GM18867 (cell line): ENCODE measurements around the gene SLC35E2B.
"Not testable (repeated sequence)": the region's sequence is repeated elsewhere in the genome, so short reads cannot be mapped to it uniquely, and the experiment has no call there.

Source experiments
- ATAC-seq: cut with Tn5 transposase; IDR thresholded peaks from one replicate; pipeline ENCODE4 v1.9.1; 2021; ENCODE audit warnings: mild to moderate bottlenecking, moderate library complexity; ENCODE audit not compliant: unreplicated experiment

SLC35E2B gene

DNA sequence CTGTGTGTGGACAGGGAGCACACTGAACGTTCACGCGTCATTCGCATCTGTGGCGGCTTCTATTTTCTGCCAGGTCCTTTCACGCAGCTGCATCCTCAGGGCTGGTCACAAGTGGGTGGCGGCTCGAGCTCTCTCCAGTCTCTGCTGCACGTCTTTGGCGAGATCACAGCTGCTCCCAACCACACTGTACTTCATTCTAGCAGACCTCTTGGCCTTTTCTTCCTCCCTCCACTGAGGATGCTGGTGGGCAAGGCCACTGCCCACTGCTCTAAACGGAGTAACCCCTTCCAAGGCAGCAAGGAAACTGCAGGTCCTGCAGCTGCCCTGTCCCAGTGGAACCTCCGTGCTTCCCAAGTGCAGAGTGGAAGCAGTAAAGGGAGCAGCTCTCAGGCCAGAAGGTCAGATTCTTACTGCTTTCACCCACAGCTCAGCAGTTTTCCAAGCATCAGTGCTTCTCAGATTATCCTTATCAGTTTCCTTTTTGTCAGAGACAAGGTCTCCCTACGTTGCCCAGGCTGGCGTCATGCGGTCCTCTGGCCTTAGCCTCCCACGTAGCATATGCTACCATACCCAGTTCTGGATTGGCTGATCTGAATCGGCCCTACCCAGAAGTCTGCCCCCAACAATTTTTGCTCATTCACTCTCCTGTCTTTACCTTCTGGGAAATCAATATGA lies 44.9 kb downstream of the SLC35E2B start:
- ATAC-seq: not testable (repeated sequence)

DNA sequence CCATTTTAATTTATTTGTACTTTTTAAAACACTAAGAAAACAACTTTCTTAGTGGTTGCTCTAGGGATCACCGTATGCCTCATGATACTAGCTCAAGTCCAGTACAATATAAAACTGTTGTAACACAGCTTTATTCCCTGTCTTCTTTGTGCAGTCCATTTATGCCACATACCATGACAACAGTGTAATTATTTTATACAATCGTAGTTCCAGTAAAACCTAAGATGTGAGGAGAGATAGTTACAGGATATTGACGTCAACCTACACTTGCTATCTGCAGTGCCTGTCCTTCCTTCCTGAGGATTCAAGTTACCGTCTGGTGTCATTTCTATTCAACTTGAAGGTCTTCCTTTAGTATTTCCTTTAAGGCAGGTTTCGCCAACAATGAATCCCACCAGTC lies 46.3 kb downstream of the SLC35E2B start:
- not testable (repeated sequence) for ATAC-seq

DNA sequence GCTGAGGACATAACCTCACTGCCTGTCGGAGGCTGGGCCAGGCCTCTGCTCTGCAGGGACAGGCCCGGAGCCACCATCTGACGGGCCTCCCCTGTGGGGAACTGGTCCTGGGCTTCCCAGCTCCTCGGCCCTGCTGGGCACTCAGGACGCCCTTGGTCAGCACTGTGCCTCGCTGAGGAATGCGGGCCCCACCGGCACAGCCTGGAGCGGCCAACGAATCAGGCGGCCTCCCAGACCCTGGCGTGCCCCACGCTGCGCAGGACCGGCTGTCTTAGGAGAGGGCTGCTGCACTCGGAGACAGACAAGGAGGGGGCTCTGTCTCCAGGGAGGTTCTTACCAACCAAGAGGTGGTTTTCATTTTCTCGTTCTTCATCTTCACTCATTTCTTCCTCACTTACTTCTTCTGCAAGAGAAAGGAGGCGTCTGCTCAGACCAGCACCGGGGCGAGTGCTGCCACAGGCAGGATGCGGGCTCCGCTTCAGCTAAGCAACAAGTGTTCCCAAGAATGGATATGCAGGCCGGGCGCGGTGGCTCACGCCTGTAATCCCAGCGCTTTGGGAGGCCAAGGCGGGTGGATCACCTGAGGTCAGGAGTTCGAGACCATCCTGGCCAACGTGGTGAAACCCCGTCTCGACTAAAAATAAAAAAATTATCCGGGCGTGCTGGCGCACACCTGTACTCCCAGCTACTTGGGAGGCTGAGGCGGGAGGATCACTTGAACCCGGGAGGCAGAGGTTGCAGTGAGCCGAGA lies 51.7 kb downstream of the SLC35E2B start:
- ATAC-seq: not testable (repeated sequence)

DNA sequence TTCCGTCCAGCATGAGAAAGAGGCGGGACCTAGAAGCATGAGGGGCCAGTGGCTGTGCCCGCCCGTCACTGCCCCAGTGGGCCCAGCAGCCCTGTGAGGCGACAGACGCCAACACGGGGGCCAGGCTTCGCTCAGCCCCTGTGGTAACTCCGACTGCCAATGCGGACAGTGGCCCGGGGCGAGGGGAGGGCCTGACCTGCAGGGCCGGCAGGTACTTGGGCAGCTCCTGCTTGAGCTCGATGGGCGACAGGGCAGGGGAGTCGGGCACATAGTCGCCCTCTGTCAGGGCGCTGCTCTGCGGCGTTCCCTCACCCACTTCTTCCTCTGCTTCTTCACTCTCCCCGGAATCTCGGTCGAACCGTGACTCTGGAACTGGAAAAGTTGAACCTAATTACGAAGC lies 52.5 kb downstream of the SLC35E2B start:
- not testable (repeated sequence) for ATAC-seq

DNA sequence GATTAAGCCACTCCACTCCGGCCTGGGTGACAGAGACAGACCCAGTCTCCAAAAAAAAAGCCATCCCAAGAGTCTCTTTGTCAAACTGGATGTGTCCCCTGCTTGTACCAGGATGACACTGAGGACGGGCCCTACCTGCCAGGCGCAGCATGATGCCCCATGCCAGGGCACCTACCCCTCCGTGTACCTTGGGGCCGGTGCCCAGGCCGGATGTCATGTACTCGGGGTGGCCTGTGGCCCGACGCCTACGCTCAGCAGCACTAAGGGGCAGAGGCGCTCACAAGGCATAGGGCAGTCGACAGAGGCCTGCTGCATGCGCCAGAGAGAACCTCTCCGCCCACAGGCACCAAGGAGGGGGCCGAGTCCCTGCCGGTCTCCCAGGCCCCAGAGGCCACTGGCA lies 53.2 kb downstream of the SLC35E2B start:
- not testable (repeated sequence) for ATAC-seq

DNA sequence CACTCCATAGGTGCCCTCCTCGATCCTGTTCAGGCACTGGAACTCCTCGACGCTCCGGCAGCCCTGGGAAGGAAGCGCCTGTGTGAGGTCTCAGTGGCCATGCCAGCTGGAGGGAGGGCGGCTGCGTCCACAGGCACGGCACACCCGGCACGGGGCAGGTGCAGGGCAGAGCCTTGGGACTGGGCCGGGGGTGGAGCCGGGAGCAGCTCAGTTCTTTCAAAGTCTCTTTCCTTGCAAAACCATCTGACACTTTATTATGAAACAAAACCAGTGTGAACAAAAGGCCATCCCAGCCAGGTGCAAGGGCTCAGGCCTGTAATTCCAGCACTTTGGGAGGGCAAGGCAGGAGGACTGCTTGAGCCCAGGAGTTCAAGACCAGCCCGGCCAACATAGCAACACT lies 54.1 kb downstream of the SLC35E2B start:
- not testable (repeated sequence) for ATAC-seq

DNA sequence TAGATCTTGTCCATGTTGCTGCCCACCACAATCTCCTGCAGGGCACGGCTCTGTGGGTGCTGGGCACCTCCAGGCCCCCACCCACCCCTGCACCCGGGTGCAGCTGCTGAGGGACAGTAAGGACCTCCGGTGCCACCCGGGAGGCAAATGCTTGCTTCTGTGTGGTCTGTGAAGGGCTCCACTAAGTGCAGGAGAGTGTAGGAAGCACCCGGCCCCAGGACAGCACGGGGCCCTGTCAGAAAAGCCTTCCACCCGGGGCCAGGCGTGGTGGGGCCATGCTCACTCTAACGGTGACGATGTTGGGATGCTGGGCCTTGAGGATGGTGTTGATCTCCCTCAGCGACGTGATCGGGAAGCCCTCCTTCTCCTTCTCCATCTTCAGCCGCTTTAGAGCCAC lies 55.1 kb downstream of the SLC35E2B start:
- not testable (repeated sequence) for ATAC-seq

DNA sequence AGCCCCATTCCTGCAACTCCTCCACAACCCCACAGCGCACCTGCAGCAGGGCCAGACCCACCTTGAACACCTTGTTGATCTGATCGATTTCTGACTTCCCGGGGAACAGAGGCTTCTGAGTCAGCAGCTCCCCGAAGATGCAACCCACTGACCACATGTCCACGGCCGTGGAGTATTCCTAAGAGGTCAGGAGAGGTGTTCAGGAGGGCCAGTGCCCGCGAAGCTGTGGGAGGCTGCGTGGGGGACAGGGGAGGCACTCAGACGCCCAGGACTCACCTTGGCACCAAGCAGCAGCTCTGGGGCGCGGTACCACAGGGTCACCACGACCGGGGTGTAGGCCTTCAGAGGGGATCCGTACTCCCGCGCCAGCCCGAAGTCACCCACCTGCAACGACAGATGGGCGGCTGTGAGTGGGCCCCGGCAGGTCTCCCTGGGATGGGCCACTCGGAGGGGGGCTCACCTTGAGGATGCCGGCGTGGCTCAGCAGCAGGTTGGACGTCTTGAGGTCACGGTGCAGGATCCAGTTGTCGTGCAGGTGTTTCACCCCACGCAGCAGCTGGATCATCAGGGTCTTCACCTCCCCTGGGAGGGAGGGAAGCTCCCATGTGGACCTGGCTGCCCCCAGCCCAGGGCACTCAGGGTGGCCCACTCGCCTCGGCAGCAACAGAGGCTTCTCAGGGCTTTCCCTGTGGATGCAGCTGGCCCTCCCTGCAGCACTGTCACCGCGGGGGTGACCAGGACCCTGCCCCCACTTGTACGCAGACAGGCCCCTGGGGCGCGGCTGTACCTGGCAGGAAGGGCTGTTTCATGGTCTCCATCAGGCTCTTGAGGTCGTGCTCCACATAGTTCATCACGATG lies 55.7 kb downstream of the SLC35E2B start:
- not testable (repeated sequence) for ATAC-seq

DNA sequence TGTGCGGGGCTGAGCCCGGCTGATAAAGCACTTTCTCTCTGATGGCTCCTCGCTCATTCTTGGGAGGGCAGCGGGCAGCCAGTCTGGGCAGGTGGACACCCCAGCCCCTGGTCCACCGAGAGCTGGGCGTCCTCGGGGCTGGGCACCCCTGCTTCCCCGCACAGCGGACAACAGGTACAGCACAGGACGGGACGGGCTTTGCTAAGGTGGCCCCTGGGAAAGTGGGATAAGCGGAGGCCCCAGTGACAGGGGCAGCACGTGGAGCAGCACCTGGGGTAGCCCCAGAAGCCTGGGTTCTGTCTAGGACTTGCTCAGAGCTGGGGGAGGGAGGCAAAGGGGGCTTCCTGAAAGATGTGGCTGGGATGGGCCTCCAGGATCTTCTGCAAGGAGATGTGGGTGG lies 58.0 kb downstream of the SLC35E2B start:
- not testable (repeated sequence) for ATAC-seq

DNA sequence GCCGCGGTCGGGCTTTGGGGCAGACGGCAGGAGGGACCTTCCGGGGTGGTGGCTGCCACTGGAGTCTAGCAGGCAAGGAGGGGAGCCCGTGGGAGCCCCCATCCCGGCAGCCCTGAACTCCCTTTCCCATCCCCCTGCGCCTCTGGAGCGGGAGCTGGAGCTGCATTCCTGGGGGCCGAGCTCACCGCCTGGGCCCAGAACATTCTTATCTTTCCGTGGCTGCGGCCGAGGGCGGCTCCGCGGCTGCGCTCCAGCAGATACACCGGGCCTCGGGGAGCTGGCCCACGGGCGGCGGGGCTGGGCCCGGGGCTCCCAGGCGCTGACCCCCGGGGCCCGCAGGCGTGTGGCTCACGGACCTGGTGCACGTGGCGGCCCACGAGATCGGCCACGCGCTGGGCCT lies 59.2 kb downstream of the SLC35E2B start:
- not testable (repeated sequence) for ATAC-seq

DNA sequence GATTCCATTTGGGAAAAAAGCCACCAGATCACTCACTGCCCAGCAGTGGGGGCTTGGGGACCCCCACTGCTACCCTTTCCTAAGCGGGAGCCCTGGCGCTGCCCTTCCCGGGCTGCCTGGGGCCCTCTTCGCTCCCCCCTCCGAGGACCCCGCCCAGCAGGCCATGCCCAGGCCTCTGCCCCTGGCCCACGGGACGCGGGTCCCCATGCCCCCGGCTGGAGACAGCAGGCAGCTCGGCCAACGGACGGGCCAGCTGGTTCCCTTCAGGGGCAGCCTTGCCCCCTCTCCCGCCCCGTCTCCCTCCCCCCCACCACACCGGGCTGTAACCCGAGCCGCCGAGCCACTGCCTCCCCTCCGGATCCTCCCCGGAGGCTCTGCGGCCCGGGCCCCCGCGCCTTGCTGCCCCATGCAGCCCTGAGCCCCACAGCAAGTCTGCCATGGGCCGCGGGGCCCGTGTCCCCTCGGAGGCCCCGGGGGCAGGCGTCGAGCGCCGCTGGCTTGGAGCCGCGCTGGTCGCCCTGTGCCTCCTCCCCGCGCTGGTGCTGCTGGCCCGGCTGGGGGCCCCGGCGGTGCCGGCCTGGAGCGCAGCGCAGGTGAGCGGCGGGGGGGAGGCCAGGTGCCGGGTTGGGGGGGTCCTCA lies 60.7 kb downstream of the SLC35E2B start, which contains the start of gene MMP23B:
Gene MMP23B, plus strand, starts transcription at position 392 of the 639 bp plus-strand sequence. Its CDS starts 46 bp downstream, at position 438.
- no peak for ATAC-seq

DNA sequence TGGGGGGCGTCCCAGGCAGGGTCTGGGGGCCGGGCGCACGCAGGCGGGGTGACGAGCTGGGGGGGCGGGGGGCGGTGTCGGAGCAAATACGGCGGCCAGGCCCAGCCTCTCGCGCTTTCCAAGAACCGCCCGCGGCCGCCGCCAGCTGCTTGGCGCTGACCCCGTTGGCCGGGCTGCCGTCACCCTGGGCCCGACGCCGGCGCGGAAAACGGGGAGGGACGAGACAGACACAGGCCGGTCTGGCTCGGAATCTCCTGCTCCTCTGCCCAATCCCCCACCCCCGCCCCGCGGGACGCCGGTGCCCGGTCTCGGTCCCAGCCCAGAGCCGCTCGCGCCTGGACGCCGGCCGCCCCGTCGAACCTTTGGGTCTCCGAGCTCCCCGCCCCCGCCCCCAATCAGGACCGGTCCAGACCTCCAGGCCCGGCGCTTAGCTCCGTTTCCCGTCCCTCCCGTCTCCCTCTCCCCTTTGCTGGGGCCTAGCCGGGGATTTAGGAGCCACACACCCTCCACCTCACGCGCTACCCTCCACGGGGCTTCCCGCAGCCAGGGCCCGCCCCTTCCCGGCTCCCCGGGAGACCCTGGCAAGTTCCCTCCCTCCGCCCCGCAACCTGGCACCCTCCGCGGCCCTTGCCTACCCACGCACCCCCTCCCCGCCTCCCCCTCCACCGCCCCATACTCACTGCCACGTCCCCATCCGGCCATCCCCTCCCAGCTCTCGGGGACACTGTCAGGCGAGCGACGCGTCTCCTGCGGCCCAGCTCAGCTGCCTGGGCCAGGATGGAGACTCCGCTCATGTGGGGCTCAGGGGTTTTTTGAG lies 61.4 kb downstream of the SLC35E2B start:
- no peak for ATAC-seq

DNA sequence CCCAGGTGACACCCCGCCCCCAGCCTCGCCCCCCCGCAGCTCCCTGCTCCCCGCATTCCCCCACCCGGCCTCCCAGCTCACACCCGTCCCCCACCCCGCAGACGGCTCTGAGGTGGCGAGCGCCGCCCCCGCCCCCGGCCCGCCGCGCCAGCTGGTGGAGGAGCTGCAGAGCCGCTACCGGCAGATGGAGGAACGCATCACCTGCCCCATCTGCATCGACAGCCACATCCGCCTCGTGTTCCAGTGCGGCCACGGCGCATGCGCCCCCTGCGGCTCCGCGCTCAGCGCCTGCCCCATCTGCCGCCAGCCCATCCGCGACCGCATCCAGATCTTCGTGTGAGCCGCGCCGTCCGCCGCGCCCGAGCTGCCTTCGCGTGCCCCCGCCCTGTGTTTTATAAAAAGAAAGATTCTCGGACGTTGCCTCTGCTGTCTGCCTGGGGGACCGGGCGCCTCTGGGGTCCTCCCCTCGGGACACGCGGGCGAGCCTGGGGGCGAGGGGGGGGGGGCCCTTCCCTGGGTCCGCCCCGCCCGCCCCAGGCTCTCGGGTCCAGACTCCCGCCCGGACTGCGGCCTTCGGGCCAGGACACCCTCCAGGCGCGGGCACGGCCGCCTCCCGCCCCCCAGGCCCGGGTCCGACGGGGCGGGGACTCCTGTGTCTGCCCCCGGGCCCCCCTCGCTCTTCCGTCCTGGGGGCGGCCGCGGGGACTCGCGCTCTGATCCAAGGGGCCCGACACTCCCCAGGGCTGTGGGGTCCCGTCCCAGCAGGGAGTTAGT lies 62.2 kb downstream of the SLC35E2B start:
- peak; percentile 67 for ATAC-seq

DNA sequence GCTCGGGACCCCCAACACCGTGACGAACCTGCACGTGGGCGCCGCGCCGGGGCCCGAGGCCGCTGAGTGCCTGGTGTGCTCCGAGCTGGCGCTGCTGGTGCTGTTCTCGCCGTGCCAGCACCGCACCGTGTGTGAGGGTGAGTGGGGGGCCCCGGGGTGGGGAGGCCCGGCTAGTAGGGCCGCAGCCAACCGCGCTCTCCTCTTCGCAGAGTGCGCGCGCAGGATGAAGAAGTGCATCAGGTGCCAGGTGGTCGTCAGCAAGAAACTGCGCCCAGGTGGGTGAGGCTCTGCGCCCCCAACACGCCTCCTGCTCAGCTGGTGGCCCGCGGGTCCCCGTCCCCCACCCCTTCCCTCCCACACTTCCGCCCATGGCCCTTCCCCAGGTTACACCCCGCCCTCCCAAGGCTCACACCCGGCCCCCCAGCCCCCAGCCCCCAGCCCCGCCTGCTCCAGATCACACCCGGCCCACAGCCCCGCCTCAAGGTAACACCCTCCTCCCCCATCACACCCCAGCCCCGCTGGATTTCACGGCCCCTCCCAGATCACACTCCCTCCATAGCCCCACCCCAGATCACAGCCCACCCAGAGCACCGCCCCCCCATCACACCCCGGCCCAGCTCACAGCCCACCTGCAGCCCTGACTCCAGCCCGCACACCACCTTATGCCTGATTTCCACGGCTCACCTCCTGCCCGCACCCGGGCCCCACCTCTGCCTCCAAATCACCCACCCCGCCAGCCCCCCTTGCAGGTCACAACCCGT lies 63.0 kb downstream of the SLC35E2B start:
- no peak for ATAC-seq

DNA sequence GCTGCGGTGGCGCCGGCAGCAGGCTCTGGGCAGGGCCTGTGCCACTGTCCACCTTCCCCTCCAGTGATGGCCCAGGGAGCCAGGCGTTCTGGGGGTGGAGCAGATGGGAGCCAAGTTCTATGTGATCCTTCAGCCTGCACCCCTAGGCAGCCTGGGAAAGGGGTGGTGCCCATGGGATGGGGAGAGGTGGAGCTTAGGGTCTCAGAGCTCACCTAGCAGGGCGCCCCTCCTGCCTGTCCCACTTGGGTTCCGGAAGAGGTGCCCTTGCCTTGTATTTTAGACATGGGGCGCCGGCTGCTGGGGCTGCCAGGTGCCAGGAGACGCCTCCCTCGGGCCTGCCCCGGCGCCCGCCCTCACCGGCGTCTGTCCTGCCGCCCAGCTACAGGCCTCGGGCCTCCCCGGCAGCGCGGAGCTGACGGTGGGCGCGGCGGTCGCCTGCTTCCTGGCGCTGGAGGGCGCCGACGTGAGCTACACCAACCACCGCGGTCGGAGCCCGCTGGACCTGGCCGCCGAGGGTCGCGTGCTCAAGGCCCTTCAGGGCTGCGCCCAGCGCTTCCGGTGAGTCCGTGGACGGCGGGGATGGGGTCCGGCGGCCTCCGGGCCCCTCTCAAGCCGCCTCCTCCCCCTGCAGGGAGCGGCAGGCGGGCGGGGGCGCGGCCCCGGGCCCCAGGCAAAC lies 63.7 kb downstream of the SLC35E2B start:
- ATAC-seq: no peak

DNA sequence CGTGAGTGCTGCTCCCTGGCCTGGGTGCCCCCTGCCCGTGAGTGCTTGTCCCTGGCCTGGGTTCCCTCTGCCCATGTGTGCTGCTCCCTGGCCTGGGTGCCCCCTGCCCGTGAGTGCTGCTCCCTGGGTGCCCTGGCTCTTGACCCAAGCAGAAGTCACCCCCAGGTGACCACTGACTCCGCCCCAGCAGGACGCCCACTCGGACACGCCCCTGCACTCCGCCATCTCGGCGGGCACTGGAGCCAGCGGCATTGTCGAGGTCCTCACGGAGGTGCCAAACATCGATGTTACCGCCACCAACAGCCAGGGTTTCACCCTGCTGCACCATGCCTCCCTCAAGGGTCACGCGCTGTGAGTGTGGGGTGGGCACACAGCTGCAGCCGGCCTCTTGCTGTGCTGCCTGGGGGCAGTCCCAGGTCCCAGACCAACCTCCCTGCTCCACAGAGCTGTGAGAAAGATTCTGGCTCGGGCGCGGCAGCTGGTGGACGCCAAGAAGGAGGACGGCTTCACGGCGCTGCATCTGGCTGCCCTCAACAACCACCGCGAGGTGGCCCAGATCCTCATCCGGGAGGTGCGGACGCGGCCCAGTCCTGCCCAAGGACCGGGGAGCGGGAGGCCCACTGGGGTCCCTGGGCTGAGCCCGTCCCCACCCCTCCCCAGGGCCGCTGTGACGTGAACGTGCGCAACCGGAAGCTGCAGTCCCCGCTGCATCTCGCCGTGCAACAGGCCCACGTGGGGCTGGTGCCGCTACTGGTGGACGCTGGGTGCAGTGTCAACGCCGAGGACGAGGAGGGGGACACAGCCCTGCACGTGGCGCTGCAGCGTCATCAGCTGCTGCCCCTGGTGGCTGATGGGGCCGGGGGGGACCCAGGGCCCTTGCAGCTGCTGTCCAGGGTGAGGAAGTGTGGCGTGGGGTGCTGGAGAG lies 64.5 kb downstream of the SLC35E2B start:
- no peak for ATAC-seq

DNA sequence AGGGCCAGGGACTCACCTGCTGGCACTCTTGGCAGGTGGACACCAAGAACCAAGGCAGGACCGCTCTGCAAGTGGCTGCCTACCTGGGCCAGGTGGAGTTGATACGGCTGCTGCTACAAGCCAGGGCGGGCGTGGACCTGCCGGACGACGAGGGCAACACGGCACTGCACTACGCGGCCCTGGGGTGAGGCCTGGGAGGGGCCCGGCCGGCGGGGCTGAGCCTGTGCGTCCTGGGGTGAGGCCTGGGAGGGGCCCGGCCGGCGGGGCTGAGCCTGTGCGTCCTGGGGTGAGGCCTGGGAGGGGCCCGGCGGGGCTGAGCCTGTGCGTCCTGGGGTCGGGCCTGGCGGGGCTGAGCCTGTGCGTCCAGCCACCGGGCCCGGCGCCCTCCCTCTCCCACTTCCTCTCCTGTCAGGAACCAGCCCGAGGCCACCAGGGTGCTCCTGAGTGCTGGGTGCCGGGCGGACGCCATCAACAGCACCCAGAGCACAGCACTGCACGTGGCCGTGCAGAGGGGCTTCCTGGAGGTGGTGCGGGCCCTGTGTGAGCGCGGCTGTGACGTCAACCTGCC lies 65.2 kb downstream of the SLC35E2B start:
- ATAC-seq: no peak
